ENCODE data around the gene SUN3.

GRCh38 chr7:47949703-47950102 is 79.2 kb downstream of the SUN3 start:
- TF ChIP-seq, protein P1, sequence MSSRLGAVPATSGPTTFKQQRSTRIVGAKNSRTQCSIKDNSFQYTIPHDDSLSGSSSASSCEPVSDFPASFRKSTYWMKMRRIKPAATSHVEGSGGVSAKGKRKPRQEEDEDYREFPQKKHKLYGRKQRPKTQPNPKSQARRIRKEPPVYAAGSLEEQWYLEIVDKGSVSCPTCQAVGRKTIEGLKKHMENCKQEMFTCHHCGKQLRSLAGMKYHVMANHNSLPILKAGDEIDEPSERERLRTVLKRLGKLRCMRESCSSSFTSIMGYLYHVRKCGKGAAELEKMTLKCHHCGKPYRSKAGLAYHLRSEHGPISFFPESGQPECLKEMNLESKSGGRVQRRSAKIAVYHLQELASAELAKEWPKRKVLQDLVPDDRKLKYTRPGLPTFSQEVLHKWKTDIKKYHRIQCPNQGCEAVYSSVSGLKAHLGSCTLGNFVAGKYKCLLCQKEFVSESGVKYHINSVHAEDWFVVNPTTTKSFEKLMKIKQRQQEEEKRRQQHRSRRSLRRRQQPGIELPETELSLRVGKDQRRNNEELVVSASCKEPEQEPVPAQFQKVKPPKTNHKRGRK (tag; IDR thresholded peaks at IDR 0.05), result no peak
- TF ChIP-seq E2F4 (CRISPR knock-in tag; IDR thresholded peaks at IDR 0.05; ENCODE audit: low read depth), result no peak
- TF ChIP-seq ZBTB5 (IDR thresholded peaks at IDR 0.05), result no peak
- TF ChIP-seq, protein P2, sequence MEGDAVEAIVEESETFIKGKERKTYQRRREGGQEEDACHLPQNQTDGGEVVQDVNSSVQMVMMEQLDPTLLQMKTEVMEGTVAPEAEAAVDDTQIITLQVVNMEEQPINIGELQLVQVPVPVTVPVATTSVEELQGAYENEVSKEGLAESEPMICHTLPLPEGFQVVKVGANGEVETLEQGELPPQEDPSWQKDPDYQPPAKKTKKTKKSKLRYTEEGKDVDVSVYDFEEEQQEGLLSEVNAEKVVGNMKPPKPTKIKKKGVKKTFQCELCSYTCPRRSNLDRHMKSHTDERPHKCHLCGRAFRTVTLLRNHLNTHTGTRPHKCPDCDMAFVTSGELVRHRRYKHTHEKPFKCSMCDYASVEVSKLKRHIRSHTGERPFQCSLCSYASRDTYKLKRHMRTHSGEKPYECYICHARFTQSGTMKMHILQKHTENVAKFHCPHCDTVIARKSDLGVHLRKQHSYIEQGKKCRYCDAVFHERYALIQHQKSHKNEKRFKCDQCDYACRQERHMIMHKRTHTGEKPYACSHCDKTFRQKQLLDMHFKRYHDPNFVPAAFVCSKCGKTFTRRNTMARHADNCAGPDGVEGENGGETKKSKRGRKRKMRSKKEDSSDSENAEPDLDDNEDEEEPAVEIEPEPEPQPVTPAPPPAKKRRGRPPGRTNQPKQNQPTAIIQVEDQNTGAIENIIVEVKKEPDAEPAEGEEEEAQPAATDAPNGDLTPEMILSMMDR (IDR thresholded peaks at IDR 0.05 in 2 of 3, conservative IDR thresholded peaks at IDR 0.05 in 1 of 3; ENCODE audit: insufficient read depth in 2 of 3, low read depth in 1 of 3, low read length in 3 of 3), result no peak
- no peak for TF ChIP-seq ERF (CRISPR knock-in tag; IDR thresholded peaks at IDR 0.05)
- no peak for TF ChIP-seq TFE3 (CRISPR knock-in tag; IDR thresholded peaks at IDR 0.05)
- no peak for TF ChIP-seq PTRF (tag; IDR thresholded peaks at IDR 0.05)
